Osteocyte (in vitro differentiated cells): ENCODE data around the gene RRP7A. TPM values are rescaled to one million over a fixed set of nuclear protein-coding genes. Genes with fewer than 3 reads are reported as not detected.
"Not testable (repeated sequence)": the region's sequence is repeated elsewhere in the genome, so short reads cannot be mapped to it uniquely, and the experiment has no call there.

ENCODE experiments used
- DNase-seq: peaks from one replicate; pipeline ENCODE4 v3.0.0; 2021; ENCODE audit warnings: mixed read lengths; ENCODE audit not compliant: unreplicated experiment; ENCODE audit errors: extremely low spot score
- H3K27ac Mint-ChIP-seq: one replicate; pipeline ENCODE4 v1.8.0; 2021; ENCODE audit warnings: mild to moderate bottlenecking, mixed read lengths; ENCODE audit not compliant: unreplicated experiment
- H3K27me3 Mint-ChIP-seq: one replicate; pipeline ENCODE4 v1.8.0; 2021; ENCODE audit warnings: mixed read lengths; ENCODE audit not compliant: unreplicated experiment
- H3K36me3 Mint-ChIP-seq: one replicate; pipeline ENCODE4 v1.8.0; 2021; ENCODE audit warnings: mixed read lengths; ENCODE audit not compliant: unreplicated experiment
- H3K4me1 Mint-ChIP-seq: one replicate; pipeline ENCODE4 v1.8.0; 2021; ENCODE audit warnings: mixed read lengths; ENCODE audit not compliant: unreplicated experiment
- H3K4me3 Mint-ChIP-seq: one replicate; pipeline ENCODE4 v1.8.0; 2021; ENCODE audit warnings: mild to moderate bottlenecking, moderate library complexity, mixed read lengths; ENCODE audit not compliant: unreplicated experiment
- H3K9me3 Mint-ChIP-seq: one replicate; pipeline ENCODE4 v1.8.0; 2021; ENCODE audit warnings: mixed read lengths; ENCODE audit not compliant: unreplicated experiment
- total RNA-seq: library from RNA; stranded (reverse); gene quantifications from 2 replicates; pipeline ENCODE4 v1.2.1, GENCODE V29; 2021
- TF ChIP-seq, protein P1 (sequence below): fragments of 200-600 bp; sonication (generic); IDR thresholded peaks from 2 replicates; pipeline ENCODE4 v1.5.0; 2021; ENCODE audit warnings: antibody characterized with exemption, mild to moderate bottlenecking, moderate library complexity

Gene RRP7A
- total RNA-seq, 1 donor from 2014 or later: 38.6 TPM

DNA sequence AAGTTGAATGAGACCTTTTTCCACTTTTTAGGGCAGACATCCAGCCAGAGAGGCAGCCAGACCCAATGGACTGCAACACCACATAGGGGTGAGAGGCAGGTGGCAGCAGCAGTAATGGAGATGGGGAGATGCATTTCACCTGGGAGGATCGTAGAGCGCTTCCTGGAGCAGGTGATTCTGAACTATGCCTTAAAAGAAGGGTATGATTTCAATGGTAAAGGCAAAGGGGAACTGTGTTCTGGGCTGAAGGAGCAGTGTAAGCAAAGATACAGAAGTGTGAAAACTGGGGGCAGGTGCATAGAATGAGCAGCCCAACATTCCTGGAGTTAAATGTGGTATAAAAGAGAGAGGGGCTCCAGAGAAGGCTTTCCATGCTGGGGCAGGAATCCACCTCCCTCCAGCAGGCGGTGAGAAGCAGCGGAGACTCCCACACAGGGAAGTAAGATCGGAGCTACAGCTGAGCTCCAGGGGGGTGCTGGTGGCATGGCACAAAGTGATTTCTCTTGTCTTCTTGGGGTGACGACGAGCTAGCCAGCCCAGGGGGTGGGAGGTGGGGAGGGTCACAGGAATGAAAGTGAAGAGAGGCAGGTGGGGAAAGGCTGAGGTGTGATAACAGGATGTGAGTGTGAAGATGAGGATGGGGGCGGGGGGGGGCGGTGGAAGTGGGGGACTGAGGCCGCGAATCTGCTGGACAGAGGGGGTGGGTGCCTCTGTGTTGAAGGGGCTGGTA is 29.9 kb upstream of the RRP7A start:
- H3K9me3 Mint-ChIP-seq: no peaks in the 10 kb centered on the region
- TF ChIP-seq, protein P1, sequence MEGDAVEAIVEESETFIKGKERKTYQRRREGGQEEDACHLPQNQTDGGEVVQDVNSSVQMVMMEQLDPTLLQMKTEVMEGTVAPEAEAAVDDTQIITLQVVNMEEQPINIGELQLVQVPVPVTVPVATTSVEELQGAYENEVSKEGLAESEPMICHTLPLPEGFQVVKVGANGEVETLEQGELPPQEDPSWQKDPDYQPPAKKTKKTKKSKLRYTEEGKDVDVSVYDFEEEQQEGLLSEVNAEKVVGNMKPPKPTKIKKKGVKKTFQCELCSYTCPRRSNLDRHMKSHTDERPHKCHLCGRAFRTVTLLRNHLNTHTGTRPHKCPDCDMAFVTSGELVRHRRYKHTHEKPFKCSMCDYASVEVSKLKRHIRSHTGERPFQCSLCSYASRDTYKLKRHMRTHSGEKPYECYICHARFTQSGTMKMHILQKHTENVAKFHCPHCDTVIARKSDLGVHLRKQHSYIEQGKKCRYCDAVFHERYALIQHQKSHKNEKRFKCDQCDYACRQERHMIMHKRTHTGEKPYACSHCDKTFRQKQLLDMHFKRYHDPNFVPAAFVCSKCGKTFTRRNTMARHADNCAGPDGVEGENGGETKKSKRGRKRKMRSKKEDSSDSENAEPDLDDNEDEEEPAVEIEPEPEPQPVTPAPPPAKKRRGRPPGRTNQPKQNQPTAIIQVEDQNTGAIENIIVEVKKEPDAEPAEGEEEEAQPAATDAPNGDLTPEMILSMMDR: no peak
- peaks cover 21% of the 10 kb centered on the region for H3K27me3 Mint-ChIP-seq
- no peak for DNase-seq
- no peak overlapping the region for H3K4me3 Mint-ChIP-seq
- no peaks in the 10 kb centered on the region for H3K36me3 Mint-ChIP-seq
- H3K27ac Mint-ChIP-seq: no peak overlapping the region
- H3K4me1 Mint-ChIP-seq: peaks cover 5% of the 10 kb centered on the region

DNA sequence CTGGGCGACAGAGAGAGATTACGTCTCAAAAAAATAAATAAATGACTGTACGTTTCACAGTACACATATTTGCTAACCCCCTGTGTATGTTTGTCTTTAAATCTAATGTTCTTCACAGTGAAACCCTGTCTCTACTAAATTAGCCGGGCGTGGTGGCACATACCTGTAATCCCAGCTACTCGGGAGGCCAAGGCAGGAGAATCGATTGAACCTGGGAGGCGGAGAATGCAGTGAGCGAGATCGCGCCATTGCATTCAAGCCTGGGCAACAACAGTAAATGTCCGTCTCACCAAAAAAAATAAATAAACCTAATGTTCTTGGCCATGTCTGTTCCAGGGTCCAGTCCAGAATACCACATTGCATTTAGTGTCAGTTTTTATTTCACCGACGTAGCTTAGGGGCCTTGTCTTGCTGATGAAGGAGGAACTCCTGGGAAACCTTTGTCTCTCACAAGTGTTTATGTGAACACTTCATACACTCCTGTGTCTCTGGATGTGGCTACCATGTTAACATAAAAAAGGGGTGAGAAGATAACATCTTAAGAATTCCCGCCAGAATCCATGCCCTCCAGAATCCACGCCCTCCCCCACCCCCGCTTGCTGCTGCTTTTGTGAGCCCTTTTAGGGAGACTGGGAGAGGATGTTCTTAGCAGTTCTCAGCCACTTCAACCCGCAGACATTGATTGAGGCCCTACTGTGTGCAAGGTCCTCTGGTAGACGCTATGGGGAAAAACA is 29.2 kb upstream of the RRP7A start:
- Mint-ChIP-seq H3K27ac (no peak overlapping the region), H3K27me3 (peaks cover 21% of the 10 kb centered on the region), H3K9me3 (no peaks in the 10 kb centered on the region), H3K4me3 (no peak overlapping the region), H3K4me1 (peaks cover under 1% of the 10 kb centered on the region), H3K36me3 (no peaks in the 10 kb centered on the region)
- TF ChIP-seq, protein P1: no peak
- no peak for DNase-seq

DNA sequence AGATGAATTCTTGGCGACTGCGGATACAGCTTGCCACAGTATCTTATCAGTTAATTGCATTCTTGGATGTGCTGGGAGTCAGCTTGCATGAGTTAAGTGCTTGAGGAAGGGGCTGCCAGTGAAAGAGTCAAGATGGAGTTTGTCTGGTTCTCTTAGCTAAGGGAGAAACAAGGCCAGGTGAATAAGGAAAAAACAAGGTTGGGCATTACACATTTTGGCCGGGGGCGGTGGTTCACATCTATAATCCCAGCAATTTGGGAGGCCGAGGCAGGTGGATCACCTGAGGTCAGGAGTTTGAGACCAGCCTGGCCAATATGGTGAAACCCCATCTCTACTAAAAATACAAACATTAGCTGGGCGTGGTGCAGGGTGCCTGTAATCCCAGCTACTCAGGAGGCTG is 28.5 kb upstream of the RRP7A start:
- not testable (repeated sequence) for H3K27ac Mint-ChIP-seq, DNase-seq, H3K9me3 Mint-ChIP-seq, H3K36me3 Mint-ChIP-seq, H3K4me3 Mint-ChIP-seq, H3K4me1 Mint-ChIP-seq
- peaks cover 21% of the 10 kb centered on the region for H3K27me3 Mint-ChIP-seq

DNA sequence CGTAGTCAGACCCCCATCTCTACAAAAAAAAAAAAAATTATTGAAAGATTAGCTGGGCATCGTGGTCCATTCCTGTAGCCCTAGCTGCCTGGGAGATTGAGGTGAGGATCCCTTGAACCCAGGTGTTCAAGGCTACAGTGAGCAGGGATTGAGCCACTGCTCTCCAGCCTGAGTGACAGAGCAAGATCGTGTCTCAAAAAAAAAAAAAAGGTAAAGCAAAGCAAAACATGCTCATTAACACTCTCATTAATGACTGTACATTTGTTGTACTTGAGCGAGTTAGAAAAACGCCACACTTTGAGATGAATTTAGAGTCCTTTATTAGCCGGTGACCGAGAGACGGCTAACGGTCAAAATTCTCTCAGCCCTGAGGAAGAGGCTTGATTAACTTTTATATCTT is 28.0 kb upstream of the RRP7A start:
- Mint-ChIP-seq H3K4me3 (no peak overlapping the region), H3K27ac (no peak overlapping the region), H3K4me1 (no peaks in the 10 kb centered on the region), H3K36me3 (no peaks in the 10 kb centered on the region), H3K27me3 (peaks cover 21% of the 10 kb centered on the region), H3K9me3 (no peaks in the 10 kb centered on the region)
- DNase-seq: no peak
- TF ChIP-seq, protein P1: no peak

DNA sequence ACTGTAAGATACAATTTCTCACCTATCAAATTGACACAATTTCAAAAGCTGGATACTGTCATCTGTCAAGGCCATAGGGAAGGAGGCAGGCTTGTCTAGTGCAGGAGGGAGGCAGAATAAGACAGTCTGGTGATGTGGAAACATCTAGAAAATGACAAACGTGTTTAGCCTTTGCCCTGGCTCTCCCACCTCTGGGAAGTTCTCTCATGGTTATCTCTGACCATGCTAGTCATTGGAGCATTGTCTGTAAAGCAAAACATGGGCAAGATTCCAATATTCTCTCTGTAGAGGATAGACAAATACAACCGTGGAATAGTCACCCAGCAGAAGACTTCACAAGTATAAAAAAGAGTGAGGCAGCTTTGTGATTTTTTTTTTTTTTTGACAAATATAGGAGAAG is 25.1 kb upstream of the RRP7A start:
- Mint-ChIP-seq H3K27ac (no peak overlapping the region), H3K4me1 (no peaks in the 10 kb centered on the region), H3K9me3 (no peaks in the 10 kb centered on the region), H3K27me3 (peaks cover 21% of the 10 kb centered on the region), H3K36me3 (no peaks in the 10 kb centered on the region), H3K4me3 (no peak overlapping the region)
- TF ChIP-seq, protein P1: no peak
- no peak for DNase-seq

DNA sequence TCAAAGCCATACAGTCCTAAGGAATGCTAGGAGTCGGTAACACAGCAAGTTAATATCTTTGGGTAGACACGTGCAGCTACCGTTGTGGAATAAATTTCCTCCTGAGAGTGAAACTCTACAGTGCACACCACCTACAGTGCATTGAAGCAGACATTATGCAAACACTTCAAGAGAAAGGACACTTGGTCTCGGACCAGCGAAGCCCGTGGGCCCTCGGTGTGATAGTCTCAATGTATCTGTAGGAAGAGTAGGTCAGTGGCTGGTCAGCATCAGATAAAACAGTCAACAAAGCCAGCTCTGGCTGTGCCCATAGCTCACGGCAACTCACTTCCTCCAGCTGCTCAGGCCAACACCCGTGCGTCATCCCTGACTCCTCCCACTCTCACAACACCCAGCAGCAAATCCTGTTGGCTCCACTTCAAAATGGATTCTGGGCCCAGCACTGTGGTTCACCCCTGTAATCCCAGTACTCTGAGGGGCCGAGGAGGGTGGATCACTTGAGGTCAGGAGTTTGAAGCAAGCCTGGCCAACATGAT is 19.7 kb upstream of the RRP7A start:
- not testable (repeated sequence) for DNase-seq, H3K36me3 Mint-ChIP-seq, H3K27me3 Mint-ChIP-seq, H3K4me1 Mint-ChIP-seq, H3K4me3 Mint-ChIP-seq, H3K27ac Mint-ChIP-seq, H3K9me3 Mint-ChIP-seq

DNA sequence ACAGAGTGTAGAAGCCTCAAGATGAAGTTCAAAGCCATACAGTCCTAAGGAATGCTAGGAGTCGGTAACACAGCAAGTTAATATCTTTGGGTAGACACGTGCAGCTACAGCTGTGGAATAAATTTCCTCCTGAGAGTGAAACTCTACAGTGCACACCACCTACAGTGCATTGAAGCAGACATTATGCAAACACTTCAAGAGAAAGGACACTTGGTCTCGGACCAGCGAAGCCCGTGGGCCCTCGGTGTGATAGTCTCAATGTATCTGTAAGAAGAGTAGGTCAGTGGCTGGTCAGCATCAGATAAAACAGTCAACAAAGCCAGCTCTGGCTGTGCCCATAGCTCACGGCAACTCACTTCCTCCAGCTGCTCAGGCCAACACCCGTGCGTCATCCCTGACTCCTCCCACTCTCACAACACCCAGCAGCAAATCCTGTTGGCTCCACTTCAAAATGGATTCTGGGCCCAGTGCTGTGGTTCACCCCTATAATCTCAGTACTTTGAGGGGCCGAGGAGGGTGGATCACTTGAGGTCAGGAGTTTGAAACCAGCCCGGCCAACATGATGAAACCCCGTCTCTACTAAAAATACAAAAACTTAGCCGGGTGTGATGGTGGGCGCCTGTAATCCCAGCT is 17.7 kb upstream of the RRP7A start:
- H3K4me3 Mint-ChIP-seq, H3K27me3 Mint-ChIP-seq, H3K9me3 Mint-ChIP-seq, H3K36me3 Mint-ChIP-seq, H3K4me1 Mint-ChIP-seq, DNase-seq, H3K27ac Mint-ChIP-seq: not testable (repeated sequence)

DNA sequence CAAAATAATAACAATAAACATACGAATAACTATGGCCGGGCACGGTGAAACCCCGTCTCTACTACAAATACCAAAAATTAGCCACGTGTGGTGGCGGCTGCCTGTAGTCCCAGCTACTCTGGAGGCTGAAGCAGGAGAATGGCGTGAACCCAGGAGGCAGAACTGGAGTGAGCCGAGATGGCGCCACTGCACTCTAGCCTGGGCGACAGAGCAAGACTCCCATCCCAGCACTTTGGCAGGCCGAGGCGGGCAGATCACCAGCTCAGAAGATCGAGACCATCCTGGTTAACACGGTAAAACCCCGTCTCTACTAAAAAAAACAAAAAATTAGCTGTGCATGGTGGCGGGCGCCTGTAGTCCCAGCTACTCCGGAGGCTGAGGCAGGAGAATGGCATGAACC is 17.0 kb upstream of the RRP7A start:
- not testable (repeated sequence) for DNase-seq, H3K27ac Mint-ChIP-seq, H3K36me3 Mint-ChIP-seq, H3K4me1 Mint-ChIP-seq, H3K27me3 Mint-ChIP-seq, H3K9me3 Mint-ChIP-seq, H3K4me3 Mint-ChIP-seq
